Breast epithelium (tissue), 4 donors: ENCODE results near the gene GP9. TPM values are rescaled to one million over a fixed set of nuclear protein-coding genes. Genes with fewer than 3 reads are reported as not detected.
A peak's percentile ranks its signal among the peaks of the same experiment; 100 is the strongest.

Source experiments
- DNase-seq, 2 donors: peaks; one replicate each; pipeline ENCODE4 v3.0.0-alpha.2; 2019; ENCODE audit warnings: low spot score in 2 of 2
- H3K27ac ChIP-seq, 2 donors: fragments of 200-600 bp; sonication (generic) in 1 of 2; one replicate each; pipeline ENCODE4 v1.5.1; 2016 to 2019; ENCODE audit warnings: mild to moderate bottlenecking in 1 of 2
- H3K27me3 ChIP-seq, 2 donors: fragments of 200-600 bp; sonication (generic) in 1 of 2; one replicate each; pipeline versions ENCODE4 v1.5.1 to v1.6.0; 2017 to 2019; ENCODE audit warnings: control low read depth in 1 of 2, mild to moderate bottlenecking in 1 of 2
- H3K36me3 ChIP-seq: fragments of 200-600 bp; one replicate; pipeline ENCODE4 v1.5.1; 2019
- H3K4me1 ChIP-seq, 2 donors: fragments of 200-600 bp; sonication (generic); one replicate each; pipeline ENCODE4 v1.5.1; 2016 to 2019; ENCODE audit warnings: control low read depth in 1 of 2
- H3K4me3 ChIP-seq, 3 donors: fragments of 200-600 bp; sonication (generic); 1 replicate in 2 of 3; 2 replicates in 1 of 3; pipeline ENCODE4 v1.5.1; 2016 to 2019; ENCODE audit warnings: mild to moderate bottlenecking in 3 of 3, moderate library complexity in 2 of 3
- H3K9me3 ChIP-seq, 2 donors: fragments of 200-600 bp; sonication (generic) in 1 of 2; one replicate each; pipeline ENCODE4 v1.5.1; 2016 to 2019; ENCODE audit warnings: control low read depth in 1 of 2
- CTCF ChIP-seq, 3 donors: fragments of 450-650 bp; IDR thresholded peaks; one replicate each; pipeline ENCODE4 v1.5.1; 2016 to 2017; ENCODE audit warnings: antibody characterized with exemption in 3 of 3, mild to moderate bottlenecking in 3 of 3, moderate library complexity in 3 of 3
- POLR2A ChIP-seq: fragments of 450-650 bp; IDR thresholded peaks from one replicate; pipeline ENCODE4 v1.6.1; 2016; ENCODE audit warnings: antibody characterized with exemption, mild to moderate bottlenecking, moderate library complexity
- POLR2AphosphoS5 ChIP-seq, 3 donors: sonication (generic); formaldehyde crosslinking; IDR thresholded peaks; one replicate each; pipeline ENCODE4 v1.6.1; 2017; ENCODE audit warnings: antibody characterized with exemption in 3 of 3
- intact Hi-C: fragments of 100-400 bp; cut with DNase I; formaldehyde crosslinking; loops from one replicate; pipeline ENCODE4 v1.15.1; 2023; ENCODE audit warnings: low total_unique reads
- total RNA-seq, 3 donors: library from RNA; depleted of rRNA; stranded (reverse); fragments of >200 nt; gene quantifications; one replicate each; pipeline ENCODE4 v1.1.0, GENCODE V29; 2016

Gene GP9
- total RNA-seq, 3 donors from 2014 or later, result 0.48 TPM; not detected in 2

DNA sequence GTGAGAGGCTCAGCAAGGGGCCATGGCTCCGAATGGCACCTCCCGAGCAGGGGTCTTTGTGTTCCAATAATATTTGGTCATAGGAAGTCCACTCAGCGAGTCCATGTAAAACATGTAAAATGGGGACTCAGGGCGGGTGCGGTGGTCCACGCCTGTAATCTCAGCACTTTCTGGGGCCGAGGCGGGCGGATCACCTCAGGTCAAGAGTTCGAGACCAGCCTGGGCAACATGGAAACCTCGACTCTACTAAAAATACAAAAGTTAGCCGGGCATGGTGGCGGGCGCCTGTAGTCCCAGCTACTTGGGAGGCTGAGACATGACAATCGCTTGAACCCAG, 33.1 kb upstream of the GP9 start:
- peak overlapping the region in 1 of 2 donors; percentile 46 for H3K27ac ChIP-seq
- no peaks in the 10 kb centered on the region for H3K9me3 ChIP-seq
- H3K4me1 ChIP-seq, result no peaks in the 10 kb centered on the region

GRCh38 chr3:129028866-129029265, 31.7 kb upstream of the GP9 start:
- Histone ChIP-seq H3K27me3 (no peaks in the 10 kb centered on the region), H3K9me3 (no peaks in the 10 kb centered on the region), H3K4me3 (no peak overlapping the region), H3K27ac (no peak overlapping the region), H3K36me3 (no peaks in the 10 kb centered on the region), H3K4me1 (no peaks in the 10 kb centered on the region)
- no peak for TF ChIP-seq CTCF (IDR thresholded peaks at IDR 0.05)
- TF ChIP-seq POLR2AphosphoS5 (IDR thresholded peaks at IDR 0.05), result no peak
- no peak for TF ChIP-seq POLR2A
- intact Hi-C loops, result no loop called here
- DNase-seq, result no peak

More for the DNA sequence above, 33.1 kb upstream of the GP9 start:
- intact Hi-C loops, result no loop called here
- TF ChIP-seq POLR2AphosphoS5 (IDR thresholded peaks at IDR 0.05) (no peak), POLR2A (no peak), CTCF (IDR thresholded peaks at IDR 0.05) (no peak)
- Histone ChIP-seq H3K36me3 (no peaks in the 10 kb centered on the region), H3K27me3 (no peaks in the 10 kb centered on the region), H3K4me3 (peak overlapping the region; percentile 39 to 65 (median 58))
- DNase-seq, result no peak

- H3K27me3 ChIP-seq, result no peaks in the 10 kb centered on the region
- no peaks in the 10 kb centered on the region for H3K36me3 ChIP-seq
- DNase-seq, result no peak
- intact Hi-C loops, result no loop called here
- no peak overlapping the region for H3K4me3 ChIP-seq
- TF ChIP-seq POLR2A, result no peak
- TF ChIP-seq CTCF (IDR thresholded peaks at IDR 0.05), result no peak
- no peak for TF ChIP-seq POLR2AphosphoS5 (IDR thresholded peaks at IDR 0.05)
- no peak overlapping the region for H3K27ac ChIP-seq
- H3K9me3 ChIP-seq, result no peaks in the 10 kb centered on the region
- no peaks in the 10 kb centered on the region for H3K4me1 ChIP-seq
Observed at GRCh38 chr3:129030611-129031010, 30.0 kb upstream of the GP9 start.

DNA sequence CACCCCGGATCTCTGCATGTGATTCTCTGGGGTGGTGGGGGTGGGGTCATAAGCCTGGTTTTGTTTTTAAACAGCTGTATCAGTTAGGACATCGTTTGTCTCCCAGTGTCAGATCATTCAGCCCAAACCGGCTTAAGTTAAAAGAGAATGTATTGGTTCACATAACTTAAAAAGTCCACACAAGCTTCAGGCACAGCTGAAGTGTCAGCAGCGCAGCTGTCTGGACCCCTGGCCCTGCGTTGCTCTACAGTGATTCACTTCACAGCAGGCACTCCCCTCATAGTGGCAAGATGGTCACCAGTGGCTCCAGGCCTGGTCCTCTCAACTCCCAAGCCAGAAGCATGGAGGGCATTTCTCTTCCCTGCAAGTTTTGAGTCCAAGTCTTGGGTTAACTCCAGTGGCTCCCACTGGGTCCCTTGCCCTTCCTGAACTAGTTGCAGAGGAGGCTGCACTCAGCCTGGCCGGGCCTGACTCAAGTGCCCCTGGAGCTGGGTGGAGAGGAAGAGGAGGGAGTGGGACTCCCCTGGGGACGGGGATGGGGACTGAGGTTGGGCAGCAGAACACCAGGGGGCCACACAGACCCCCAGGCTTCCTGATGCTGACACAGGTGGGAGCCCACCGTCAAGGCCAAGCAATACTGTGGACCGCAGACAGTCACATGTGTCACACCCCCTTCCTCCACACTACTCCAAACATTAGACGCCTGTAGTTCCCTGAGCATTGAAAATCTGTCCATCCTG, 28.9 kb upstream of the GP9 start:
- no peaks in the 10 kb centered on the region for H3K27me3 ChIP-seq
- intact Hi-C loops, result no loop called here
- no peak overlapping the region for H3K27ac ChIP-seq
- no peak overlapping the region for H3K4me3 ChIP-seq
- TF ChIP-seq CTCF (IDR thresholded peaks at IDR 0.05) (no peak), POLR2AphosphoS5 (IDR thresholded peaks at IDR 0.05) (no peak), POLR2A (no peak)
- no peaks in the 10 kb centered on the region for H3K36me3 ChIP-seq
- DNase-seq, result no peak
- H3K4me1 ChIP-seq, result no peaks in the 10 kb centered on the region
- H3K9me3 ChIP-seq, result no peaks in the 10 kb centered on the region

DNA sequence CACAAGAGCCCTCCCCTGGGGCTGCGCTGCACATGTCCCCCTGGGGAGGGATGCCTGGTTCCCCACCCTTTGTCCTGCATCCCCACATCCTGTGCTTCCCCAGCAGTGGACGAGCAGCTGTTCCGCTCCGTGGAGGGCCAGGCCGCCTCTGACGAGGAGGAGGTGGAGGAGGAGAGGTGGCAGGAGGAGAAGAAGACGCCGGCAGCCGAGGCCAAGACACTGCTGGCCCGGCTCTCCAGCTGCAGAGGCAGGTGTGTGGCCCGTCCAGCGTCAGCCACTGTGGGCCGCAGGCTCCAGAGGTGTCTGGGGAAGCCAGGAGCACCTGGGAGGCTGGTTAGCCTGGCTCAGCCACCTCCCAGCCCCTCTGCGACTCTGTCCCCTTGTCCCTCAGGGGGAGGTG, 27.9 kb upstream of the GP9 start:
- no peak for TF ChIP-seq POLR2A
- no peak for TF ChIP-seq POLR2AphosphoS5 (IDR thresholded peaks at IDR 0.05)
- no peak for TF ChIP-seq CTCF (IDR thresholded peaks at IDR 0.05)
- intact Hi-C loops, result no loop called here
- no peaks in the 10 kb centered on the region for H3K4me1 ChIP-seq
- no peak for DNase-seq
- H3K9me3 ChIP-seq, result no peaks in the 10 kb centered on the region
- H3K27me3 ChIP-seq, result no peaks in the 10 kb centered on the region
- no peak overlapping the region for H3K27ac ChIP-seq
- H3K4me3 ChIP-seq, result no peak overlapping the region
- no peaks in the 10 kb centered on the region for H3K36me3 ChIP-seq
